IPS-18a (cell line): ENCODE data around the gene TARS1.
A peak's percentile ranks its signal among the peaks of the same experiment; 100 is the strongest.
"Not testable (repeated sequence)": the region's sequence is repeated elsewhere in the genome, so short reads cannot be mapped to it uniquely, and the experiment has no call there.

ENCODE experiments used
- H3K27ac ChIP-seq: one replicate; pipeline ENCODE4 v1.5.1; 2013; ENCODE audit warnings: low read length
- H3K27me3 ChIP-seq: one replicate; pipeline ENCODE4 v1.6.1; 2013; ENCODE audit warnings: mild to moderate bottlenecking, low read length; ENCODE audit not compliant: control insufficient read depth, insufficient read depth
- H3K36me3 ChIP-seq: one replicate; pipeline ENCODE4 v1.6.1; 2013; ENCODE audit warnings: low read depth, low read length; ENCODE audit not compliant: control insufficient read depth
- H3K4me1 ChIP-seq: one replicate; pipeline ENCODE4 v1.6.1; 2013; ENCODE audit warnings: low read depth, low read length; ENCODE audit not compliant: control insufficient read depth
- H3K4me3 ChIP-seq: one replicate; pipeline ENCODE4 v1.5.1; 2013; ENCODE audit warnings: low read length
- H3K9ac ChIP-seq: one replicate; pipeline ENCODE4 v1.6.1; 2013; ENCODE audit warnings: mild to moderate bottlenecking, low read length, moderate library complexity
- H3K9me3 ChIP-seq: one replicate; pipeline ENCODE4 v1.6.1; 2013; ENCODE audit warnings: low read depth, low read length; ENCODE audit not compliant: control insufficient read depth

The TARS1 gene

GRCh38 chr5:33420946-33421345, 19.8 kb upstream of the TARS1 start:
- Histone ChIP-seq H3K36me3 (no peaks in the 10 kb centered on the region), H3K27ac (no peak overlapping the region), H3K9me3 (no peaks in the 10 kb centered on the region), H3K27me3 (no peaks in the 10 kb centered on the region), H3K4me1 (no peaks in the 10 kb centered on the region), H3K9ac (no peak overlapping the region), H3K4me3 (no peak overlapping the region)

DNA sequence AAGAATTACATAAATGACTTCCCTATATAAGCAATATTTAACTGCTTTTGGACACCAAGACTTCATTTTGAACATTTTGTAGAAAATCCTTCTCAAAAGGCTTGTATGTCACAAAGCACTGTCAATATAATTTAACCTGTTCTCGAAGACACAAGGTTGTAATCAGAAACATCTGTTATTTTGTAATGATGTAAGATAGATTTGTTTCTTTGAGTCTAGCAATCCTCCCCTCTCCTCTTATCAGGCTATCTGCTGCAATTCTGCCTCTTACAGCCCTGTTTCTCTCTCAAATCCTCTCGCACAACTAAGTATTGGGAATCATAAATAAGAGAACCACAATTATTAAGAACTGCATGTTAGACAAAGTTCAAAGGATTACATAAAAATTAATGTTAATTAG, 18.6 kb upstream of the TARS1 start:
- Histone ChIP-seq H3K27ac (no peak overlapping the region), H3K27me3 (no peaks in the 10 kb centered on the region), H3K4me3 (no peak overlapping the region), H3K4me1 (no peaks in the 10 kb centered on the region), H3K9me3 (no peaks in the 10 kb centered on the region), H3K36me3 (no peaks in the 10 kb centered on the region), H3K9ac (no peak overlapping the region)

GRCh38 chr5:33423018-33423630, 17.6 kb upstream of the TARS1 start:
- no peak overlapping the region for H3K27ac ChIP-seq
- no peak overlapping the region for H3K9ac ChIP-seq
- no peaks in the 10 kb centered on the region for H3K27me3 ChIP-seq
- no peaks in the 10 kb centered on the region for H3K4me1 ChIP-seq
- no peaks in the 10 kb centered on the region for H3K9me3 ChIP-seq
- no peak overlapping the region for H3K4me3 ChIP-seq
- no peaks in the 10 kb centered on the region for H3K36me3 ChIP-seq

- Histone ChIP-seq H3K27me3 (no peaks in the 10 kb centered on the region), H3K4me1 (no peaks in the 10 kb centered on the region), H3K27ac (no peak overlapping the region), H3K4me3 (no peak overlapping the region), H3K9me3 (no peaks in the 10 kb centered on the region), H3K36me3 (no peaks in the 10 kb centered on the region), H3K9ac (no peak overlapping the region)
Observed at GRCh38 chr5:33425314-33425713, 15.5 kb upstream of the TARS1 start.

GRCh38 chr5:33430983-33431382, 9.8 kb upstream of the TARS1 start:
- no peaks in the 10 kb centered on the region for H3K27me3 ChIP-seq
- H3K9me3 ChIP-seq = no peaks in the 10 kb centered on the region
- H3K9ac ChIP-seq = no peak overlapping the region
- H3K27ac ChIP-seq = no peak overlapping the region
- no peaks in the 10 kb centered on the region for H3K4me1 ChIP-seq
- no peak overlapping the region for H3K4me3 ChIP-seq
- H3K36me3 ChIP-seq = no peaks in the 10 kb centered on the region

DNA sequence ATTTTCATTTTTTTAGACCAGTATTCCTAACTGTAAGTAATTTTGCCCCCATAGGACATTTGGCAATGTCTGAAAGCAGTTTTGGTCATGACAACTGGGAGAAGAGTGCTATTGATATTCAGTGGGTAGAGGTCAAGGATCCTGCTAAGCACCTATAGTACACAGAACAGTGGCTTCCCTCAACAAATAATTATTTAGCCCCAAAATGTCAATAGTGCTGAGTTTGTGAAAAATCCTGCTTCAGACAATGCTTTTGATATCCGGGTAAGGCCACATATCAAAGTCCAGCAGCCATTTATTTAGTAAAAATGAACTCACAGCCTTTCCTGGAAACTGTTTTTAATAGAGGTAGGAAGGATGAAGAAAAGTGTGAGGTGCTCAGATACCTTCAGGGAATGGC, 8.1 kb upstream of the TARS1 start:
- Histone ChIP-seq H3K27me3 (no peaks in the 10 kb centered on the region), H3K9me3 (no peaks in the 10 kb centered on the region), H3K9ac (no peak overlapping the region), H3K4me1 (no peaks in the 10 kb centered on the region), H3K27ac (no peak overlapping the region), H3K36me3 (no peaks in the 10 kb centered on the region), H3K4me3 (no peak overlapping the region)

DNA sequence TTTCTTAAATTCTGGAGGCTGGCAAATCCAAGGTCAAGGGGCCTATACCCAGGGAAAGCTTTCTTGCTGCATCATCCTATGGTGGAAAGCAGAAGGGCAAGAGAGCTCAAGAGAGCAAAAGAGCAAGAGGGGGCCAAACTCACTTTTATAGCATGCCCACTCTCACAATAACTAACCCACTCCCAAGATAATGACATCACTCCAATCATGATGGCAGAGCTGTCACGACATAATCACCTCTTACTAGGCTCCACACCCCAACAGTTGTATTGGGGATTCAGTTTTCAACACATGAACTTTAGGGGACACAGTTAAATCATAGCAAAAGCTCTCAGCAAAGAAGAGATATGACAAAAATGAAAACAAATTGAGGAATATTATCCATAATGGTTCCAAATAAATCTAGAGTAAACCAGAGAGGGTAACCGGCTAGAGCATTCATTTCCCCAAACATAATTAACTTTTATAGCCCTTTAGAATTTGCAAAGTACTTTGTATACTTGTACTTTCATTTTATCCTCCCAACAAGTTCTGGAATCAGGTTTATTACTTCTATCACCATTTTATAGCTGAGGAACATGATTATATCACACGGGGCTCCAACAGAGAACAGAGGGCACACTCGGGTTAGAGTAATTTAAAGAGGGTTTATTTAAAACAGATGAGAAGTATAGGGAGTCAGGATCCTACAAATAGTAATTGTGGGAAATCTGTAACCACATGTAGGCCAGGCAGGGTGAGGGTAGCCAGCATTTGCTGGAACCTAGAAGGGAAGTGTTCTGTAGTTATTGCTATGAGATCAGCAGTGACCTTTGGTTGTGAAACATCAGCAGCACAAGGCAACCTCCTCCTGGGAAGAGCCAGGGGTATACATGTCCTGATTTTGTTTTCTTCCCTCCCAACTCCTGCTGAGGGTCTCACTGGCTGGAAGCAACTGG, 7.2 kb upstream of the TARS1 start:
- H3K4me3 ChIP-seq = no peak overlapping the region

DNA sequence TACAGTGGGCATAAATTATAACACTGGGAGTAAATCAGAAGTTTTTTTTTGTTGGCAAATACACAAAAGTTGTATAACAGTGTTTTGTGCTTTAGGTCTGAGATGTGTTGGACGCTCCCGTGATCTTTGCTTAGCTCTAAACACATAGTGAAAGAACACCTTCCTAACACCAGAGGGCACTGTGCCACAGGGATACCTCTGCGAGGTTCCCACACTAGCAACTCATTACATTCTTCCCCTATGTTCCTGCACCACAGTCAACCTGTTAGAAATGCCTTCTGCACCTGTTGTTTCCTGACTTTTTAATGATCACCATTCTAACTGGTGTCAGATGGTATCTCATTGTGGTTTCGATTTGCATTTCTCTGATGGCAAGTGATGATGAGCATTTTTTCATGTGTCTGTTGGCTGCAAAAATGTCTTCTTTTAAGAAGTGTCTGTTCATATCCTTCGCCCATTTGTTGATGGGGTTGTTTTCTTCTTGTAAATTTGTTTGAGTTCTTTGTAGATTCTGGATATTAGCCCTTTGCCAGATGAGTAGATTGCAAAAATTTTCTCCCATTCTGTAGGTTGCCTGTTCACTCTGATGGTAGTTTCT, 4.8 kb upstream of the TARS1 start:
- not testable (repeated sequence) for H3K36me3 ChIP-seq, H3K4me1 ChIP-seq

More for the DNA sequence above, 7.2 kb upstream of the TARS1 start:
- Histone ChIP-seq H3K27ac (no peak overlapping the region), H3K9me3 (no peaks in the 10 kb centered on the region), H3K27me3 (no peaks in the 10 kb centered on the region), H3K36me3 (no peaks in the 10 kb centered on the region), H3K4me1 (no peaks in the 10 kb centered on the region), H3K9ac (no peak overlapping the region)

GRCh38 chr5:33438996-33439395, 1.8 kb upstream of the TARS1 start:
- H3K36me3 ChIP-seq = peaks cover 2% of the 10 kb centered on the region
- H3K4me3 ChIP-seq = peak overlapping the region; percentile 99
- H3K4me1 ChIP-seq = peaks cover 2% of the 10 kb centered on the region
- H3K27me3 ChIP-seq = no peaks in the 10 kb centered on the region
- peak overlapping the region; percentile 99 for H3K9ac ChIP-seq
- H3K9me3 ChIP-seq = no peaks in the 10 kb centered on the region
- H3K27ac ChIP-seq = no peak overlapping the region

More for the DNA sequence above, 4.8 kb upstream of the TARS1 start:
- H3K9me3 ChIP-seq, H3K9ac ChIP-seq, H3K27ac ChIP-seq, H3K4me3 ChIP-seq, H3K27me3 ChIP-seq: not testable (repeated sequence)

DNA sequence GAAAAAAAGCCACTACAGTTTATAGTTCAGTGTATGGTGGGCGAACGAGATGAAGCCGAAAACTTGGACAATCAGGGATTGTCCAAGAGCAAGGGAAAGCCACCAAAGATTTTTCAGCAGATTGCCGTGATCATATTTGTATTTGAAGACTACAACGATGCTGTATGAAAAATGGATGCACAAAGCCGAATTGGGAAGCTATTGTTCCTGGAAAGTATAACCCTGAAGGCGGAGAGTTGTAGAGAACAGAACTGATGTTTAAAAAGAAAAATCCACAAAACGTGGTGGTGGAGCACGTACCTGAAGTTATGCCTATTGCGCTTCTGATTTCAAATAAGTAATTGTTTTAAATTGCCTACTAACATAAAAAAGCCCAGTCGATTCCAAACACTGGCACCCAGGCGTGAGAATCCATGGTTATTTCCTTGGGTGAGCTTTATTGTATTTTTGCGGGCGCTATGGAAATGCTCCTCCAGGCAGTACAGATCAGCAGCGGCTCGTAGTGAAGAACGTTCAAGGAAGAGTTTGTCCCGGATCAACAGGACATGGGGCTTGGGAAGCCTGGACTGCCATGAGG, 772 bp upstream of the TARS1 start:
- peaks cover 8% of the 10 kb centered on the region for H3K36me3 ChIP-seq
- H3K4me3 ChIP-seq = peak overlapping the region; percentile 99
- H3K9ac ChIP-seq = peak overlapping the region; percentile 99
- no peaks in the 10 kb centered on the region for H3K9me3 ChIP-seq
- H3K27me3 ChIP-seq = no peaks in the 10 kb centered on the region
- H3K27ac ChIP-seq = peak overlapping the region; percentile 48
- peaks cover 12% of the 10 kb centered on the region for H3K4me1 ChIP-seq
